Measurements from ENCODE around the gene VCAM1.

The VCAM1 gene

DNA sequence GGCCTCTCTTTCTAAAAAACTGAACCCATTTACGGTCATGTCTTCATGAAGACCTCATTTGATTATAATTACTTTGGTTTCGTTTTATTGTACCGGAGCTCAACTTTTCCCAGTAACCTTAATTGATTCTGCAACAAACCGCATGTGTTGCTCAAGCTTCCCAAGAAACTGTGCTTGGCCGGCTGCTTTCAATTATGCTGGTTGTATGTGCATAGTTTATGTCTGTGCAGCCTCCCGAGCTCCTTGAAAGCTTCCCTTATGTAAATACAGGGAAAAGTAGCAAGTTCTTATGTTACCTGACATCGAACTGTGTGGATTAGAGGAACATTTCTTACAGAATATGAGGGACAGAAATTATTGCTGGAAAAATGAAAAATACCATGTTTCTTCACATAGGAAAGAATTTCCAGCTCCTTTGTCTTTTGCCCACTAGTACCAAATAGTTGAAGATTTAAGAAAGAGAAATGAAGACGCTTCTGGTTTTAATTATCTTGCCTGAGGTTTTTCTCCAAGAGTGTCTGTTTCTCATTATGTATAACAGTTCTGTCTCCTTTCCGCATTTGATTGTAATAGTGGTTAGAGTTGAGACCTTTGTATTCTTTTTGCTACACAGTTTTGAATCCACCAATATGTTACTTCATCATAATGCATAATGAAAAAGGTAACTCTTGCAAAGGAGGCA, 2.1 kb downstream of the VCAM1 start:
- no peak for DNase-seq (ENCODE audit: extremely low spot score, insufficient read length, low read depth)
- FAIRE-seq = no peak

DNA sequence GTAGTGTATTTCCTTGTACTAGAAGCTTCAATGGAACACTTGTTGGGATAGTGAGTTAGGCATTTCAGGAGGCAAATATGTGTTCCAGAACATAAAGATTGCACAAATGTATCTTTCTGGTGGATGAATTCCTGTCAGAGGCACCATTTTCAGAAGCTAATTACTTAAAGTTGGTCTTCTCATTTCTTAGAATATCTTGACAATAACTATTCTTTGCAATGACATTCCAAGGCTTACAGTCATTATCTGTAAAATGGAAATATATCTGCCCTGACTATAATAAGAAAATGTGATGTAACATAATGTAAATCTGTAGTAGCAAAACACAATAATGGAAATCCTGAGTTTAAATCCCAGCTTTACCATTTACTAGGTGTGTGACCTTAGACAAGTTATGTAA, 2.7 kb downstream of the VCAM1 start:
- no peak for FAIRE-seq

DNA sequence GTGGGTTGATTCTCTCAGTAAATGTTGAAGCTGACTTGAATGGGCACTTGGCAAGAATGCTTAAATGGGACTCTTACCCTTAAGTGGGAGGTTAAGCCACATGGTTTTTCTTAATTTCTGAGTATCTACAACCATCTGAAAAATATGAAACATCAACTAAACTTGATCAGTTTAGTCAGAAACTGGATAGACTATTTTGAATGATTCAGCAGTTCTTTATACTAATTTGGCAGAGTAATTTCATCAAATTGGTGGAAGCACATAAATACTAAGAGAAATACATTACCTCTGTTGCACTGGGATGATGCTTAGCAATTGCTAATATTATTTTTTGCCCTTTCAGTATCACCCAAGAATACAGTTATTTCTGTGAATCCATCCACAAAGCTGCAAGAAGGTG, 4.7 kb downstream of the VCAM1 start:
- DNase-seq (ENCODE audit: extremely low spot score, insufficient read length, low read depth) (no peak), FAIRE-seq (no peak)

More for the DNA sequence above, 2.7 kb downstream of the VCAM1 start:
- DNase-seq (ENCODE audit: extremely low spot score, insufficient read length, low read depth) = no peak

DNA sequence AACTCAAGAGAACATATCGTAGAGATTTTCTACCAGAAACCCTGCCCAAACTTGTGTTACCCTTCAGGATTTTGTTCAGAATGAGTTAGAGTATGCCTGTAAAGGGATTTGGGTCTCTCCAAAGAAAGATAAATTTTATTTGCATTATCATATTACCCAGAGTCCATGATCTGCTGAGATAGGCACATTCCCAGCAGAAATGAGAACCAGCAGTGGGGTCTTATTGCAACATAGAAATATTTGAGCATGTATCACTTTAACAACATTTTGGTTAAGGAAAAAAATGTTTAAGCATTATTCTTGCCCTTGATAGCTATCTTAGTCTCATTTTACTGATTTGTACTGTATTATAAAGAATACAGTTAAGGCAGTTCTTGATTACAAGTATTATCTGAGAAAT, 10.6 kb downstream of the VCAM1 start:
- DNase-seq (ENCODE audit: extremely low spot score, insufficient read length, low read depth) = no peak
- no peak for FAIRE-seq

DNA sequence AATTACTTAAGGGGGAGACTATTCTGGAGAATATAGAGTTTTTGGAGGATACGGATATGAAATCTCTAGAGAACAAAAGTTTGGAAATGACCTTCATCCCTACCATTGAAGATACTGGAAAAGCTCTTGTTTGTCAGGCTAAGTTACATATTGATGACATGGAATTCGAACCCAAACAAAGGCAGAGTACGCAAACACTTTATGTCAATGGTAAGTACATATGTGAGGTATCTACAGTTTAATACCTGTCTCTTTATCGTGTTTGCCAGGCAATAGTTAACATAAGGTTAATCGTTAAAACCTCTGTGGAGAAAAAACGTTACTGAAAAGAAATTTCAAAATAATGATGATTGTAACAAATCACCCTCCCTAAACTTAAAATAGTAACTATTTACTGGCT, 11.8 kb downstream of the VCAM1 start:
- DNase-seq (ENCODE audit: extremely low spot score, insufficient read length, low read depth) (no peak), FAIRE-seq (no peak)

- FAIRE-seq (no peak), DNase-seq (ENCODE audit: extremely low spot score, insufficient read length, low read depth) (no peak)
Observed at GRCh38 chr1:100731758-100732157, 12.2 kb downstream of the VCAM1 start.

DNA sequence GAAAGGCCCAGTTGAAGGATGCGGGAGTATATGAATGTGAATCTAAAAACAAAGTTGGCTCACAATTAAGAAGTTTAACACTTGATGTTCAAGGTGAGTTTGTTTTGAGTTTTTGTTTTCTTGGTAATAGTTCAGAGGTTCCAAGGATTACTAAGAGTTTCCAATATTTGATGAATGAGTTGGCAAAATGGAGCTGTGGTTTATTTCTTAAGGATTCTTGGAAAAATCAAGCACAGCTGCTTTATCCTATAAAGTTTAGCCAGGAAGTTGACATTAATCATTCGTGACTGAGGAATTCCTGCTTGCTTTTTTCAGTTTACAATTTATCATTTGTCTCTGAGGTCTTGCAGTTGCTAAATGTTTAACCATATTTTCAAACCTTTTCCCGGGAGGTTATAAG, 15.1 kb downstream of the VCAM1 start:
- FAIRE-seq = no peak
- DNase-seq (ENCODE audit: extremely low spot score, insufficient read length, low read depth) = no peak

DNA sequence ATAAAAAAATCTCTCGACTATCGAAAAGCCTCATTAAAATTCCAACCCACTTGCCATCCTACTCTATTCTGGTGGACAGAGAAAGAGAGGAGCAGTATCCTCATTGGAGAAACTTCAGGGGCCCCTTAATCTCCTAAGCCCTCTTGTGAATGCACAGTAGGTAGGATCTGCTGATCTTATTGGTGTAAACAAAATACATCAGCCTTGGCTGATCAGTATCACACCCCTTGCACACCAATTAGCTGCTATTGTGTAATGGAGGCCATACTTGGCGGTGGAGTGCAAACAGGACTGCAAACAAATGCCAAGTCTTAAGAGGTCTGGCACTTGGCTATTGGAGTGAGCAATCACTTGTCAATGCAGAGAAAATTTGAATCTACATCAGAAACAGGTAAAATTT, 15.7 kb downstream of the VCAM1 start:
- FAIRE-seq (no peak), DNase-seq (ENCODE audit: extremely low spot score, insufficient read length, low read depth) (no peak)

GRCh38 chr1:100736324-100736723, 16.8 kb downstream of the VCAM1 start:
- FAIRE-seq = no peak
- DNase-seq (ENCODE audit: extremely low spot score, insufficient read length, low read depth) = no peak

DNA sequence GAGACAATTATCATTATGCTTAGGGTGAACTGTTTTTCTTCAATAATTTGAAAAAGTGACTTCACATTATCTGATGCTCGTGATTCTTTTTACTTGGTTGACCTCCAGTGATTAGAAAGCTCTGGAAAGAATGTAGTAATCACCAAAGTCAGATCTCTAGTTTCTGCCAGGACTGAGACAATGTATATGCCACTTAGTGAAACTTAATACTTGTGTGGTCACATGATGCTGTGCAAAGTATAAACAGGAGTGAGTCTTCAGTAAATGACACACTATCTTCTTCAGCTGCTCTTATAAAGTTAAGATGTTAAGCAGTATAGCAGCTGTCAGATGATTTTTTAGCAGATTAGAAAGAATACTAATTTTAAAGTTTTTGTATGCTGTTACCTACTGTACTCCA, 17.2 kb downstream of the VCAM1 start:
- no peak for DNase-seq (ENCODE audit: extremely low spot score, insufficient read length, low read depth)
- FAIRE-seq = no peak

- FAIRE-seq (no peak), DNase-seq (ENCODE audit: extremely low spot score, insufficient read length, low read depth) (no peak)
Observed at GRCh38 chr1:100746542-100746932, 27.0 kb downstream of the VCAM1 start.

DNA sequence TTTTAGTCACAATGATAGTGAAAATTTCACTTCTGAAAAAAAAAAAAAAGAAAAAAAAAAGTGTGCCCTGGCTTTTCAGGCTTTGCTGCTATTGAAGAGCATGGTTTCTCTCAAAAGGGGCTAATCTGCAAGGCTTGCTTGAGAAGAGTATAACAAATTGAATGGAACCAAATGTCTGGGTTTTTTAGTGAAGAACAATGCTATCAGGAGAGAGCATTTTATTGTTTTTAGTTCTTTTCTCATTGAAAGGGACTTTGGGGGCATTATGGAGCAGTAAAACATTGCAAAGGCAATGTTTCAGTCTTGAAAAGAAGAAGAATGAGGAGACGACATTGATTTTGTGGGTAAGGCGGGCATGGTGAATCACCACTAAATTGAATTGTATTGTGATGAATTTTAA, 28.2 kb downstream of the VCAM1 start:
- no peak for FAIRE-seq
- no peak for DNase-seq (ENCODE audit: extremely low spot score, insufficient read length, low read depth)

GRCh38 chr1:100750005-100750885, 30.7 kb downstream of the VCAM1 start:
- DNase-seq (ENCODE audit: extremely low spot score, insufficient read length, low read depth) = no peak
- FAIRE-seq = no peak

DNA sequence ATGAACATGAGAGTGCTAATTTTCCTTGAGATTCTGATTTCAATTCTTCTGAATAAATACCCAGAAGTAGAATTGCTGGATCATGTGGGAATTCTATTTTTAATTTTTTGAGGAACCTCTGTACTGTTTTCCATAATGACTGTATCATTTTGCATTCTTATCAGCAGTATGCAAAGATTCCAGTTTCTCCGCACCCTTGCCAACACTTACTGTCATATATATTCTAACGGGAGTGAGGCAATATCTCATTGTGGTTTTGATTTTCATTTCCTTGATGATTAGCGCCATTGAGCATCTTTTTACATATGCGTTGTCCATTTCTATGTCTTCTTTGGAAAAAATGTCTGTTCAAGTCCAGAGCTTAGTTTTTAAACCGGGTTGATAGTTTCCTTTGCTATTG, 33.2 kb downstream of the VCAM1 start:
- DNase-seq (ENCODE audit: extremely low spot score, insufficient read length, low read depth) (no peak), FAIRE-seq (no peak)

- FAIRE-seq (no peak), DNase-seq (ENCODE audit: extremely low spot score, insufficient read length, low read depth) (no peak)
Observed at GRCh38 chr1:100757946-100758345, 38.4 kb downstream of the VCAM1 start.

DNA sequence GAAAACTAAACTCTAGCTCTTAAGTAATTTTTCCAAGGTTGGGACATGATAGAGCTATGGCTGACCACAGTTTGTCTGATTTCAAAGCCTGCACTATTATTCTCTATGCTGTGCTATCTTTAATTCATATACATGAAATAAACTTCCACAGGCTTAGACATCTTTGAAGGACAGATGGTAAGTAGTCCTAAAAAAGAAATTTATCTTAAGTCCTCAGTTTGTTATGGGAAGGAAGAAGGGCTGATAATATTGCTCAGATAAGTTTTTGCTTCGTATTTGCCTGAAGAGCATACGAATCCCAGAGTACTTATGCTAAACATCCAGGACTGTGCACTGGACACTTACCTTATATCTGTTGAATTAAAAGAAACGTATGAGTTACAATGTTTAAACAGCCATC, 39.6 kb downstream of the VCAM1 start:
- no peak for FAIRE-seq
- DNase-seq (ENCODE audit: extremely low spot score, insufficient read length, low read depth) = no peak

DNA sequence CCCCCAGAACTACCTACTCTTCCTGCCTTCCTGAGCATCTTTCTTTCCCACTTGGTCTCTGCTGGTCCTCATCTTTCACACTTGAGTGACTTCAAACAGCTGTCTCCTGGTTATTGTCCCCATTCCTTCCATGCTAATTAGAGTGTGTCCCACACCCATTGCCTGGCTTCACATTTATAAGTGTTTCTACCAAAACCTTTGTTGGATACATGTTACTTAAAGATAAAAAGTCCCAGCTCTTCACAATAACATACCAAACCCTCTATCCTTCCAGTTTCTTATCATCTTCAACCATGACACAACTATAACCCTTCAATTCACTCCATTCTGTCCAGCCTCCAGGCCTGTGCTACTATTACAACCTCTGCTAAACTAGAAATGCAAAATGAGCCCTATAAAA, 41.0 kb downstream of the VCAM1 start:
- no peak for FAIRE-seq

DNA sequence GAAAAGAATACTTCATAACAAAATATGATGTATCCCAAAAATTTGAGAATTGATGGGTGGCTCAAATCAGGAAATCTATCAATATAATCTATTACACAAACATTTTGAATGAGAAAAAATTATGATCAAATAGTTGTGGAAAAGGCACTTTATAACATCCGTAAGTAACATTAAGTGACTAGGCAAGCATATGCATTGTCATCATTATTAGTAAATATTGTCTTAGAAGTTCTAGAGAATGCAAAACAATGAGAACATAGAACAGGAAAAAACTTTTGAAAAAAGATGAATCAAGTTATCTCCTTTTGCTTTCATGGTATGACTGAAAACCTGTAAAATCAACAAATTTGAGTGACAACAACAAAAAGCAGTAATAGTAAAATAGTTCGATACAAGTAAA, 42.9 kb downstream of the VCAM1 start:
- DNase-seq (ENCODE audit: extremely low spot score, insufficient read length, low read depth) (no peak), FAIRE-seq (no peak)

More for the DNA sequence above, 41.0 kb downstream of the VCAM1 start:
- DNase-seq (ENCODE audit: extremely low spot score, insufficient read length, low read depth) = no peak

- FAIRE-seq (no peak), DNase-seq (ENCODE audit: extremely low spot score, insufficient read length, low read depth) (no peak)
Observed at GRCh38 chr1:100767176-100767890, 47.8 kb downstream of the VCAM1 start.

GRCh38 chr1:100769323-100769722, 49.8 kb downstream of the VCAM1 start:
- DNase-seq (ENCODE audit: extremely low spot score, insufficient read length, low read depth) = no peak
- FAIRE-seq = no peak

Measured in GM18507 (cell line).